ENCODE data around the gene KANSL1L. TPM values are rescaled to one million over a fixed set of nuclear protein-coding genes. Genes with fewer than 3 reads are reported as not detected.

Gene KANSL1L
- polyA plus RNA-seq, 1 of the 3 experiments (the other 2 are of a cell fraction) = 5.5 TPM

- CTCF ChIA-PET = interaction anchor here (0.9 kb wide), 1 partner anchor 51 kb away, joined by 3 read pairs; no protein-coding TSS in a partner anchor
- Histone ChIP-seq H3K9ac (no peak overlapping the region), H3K4me1 (ENCODE audit: control insufficient read depth in 1 of 2, insufficient read depth in 2 of 2, low read depth in 1 of 2, low read length in 1 of 2) (no peaks in the 10 kb centered on the region; a peak in 1 of 4 replicates), H3K27ac (ENCODE audit: low read depth in 2 of 2, low read length in 1 of 2) (no peak overlapping the region), H2AFZ (ENCODE audit: low read depth) (no peak overlapping the region), H3K36me3 (replicated peaks in 1 of 2; ENCODE audit: control insufficient read depth in 1 of 2, insufficient read depth in 2 of 2, low read length in 1 of 2) (peaks cover 20 to 33% of the 10 kb centered on the region in 2 experiments), H3K27me3 (ENCODE audit: insufficient read depth) (no peaks in the 10 kb centered on the region), H3K4me3 (ENCODE audit: low read depth in 2 of 2, low read length in 1 of 2) (no peak overlapping the region), H3K9me2 (no peaks in the 10 kb centered on the region), H3K79me2 (ENCODE audit: insufficient read depth) (no peaks in the 10 kb centered on the region; the same call in 1 of the 2 replicates), H4K20me1 (ENCODE audit: insufficient read depth) (no peaks in the 10 kb centered on the region), H3K9me3 (no peaks in the 10 kb centered on the region), H3F3A (replicated peaks; ENCODE audit: insufficient read depth) (no peaks in the 10 kb centered on the region), H3K4me2 (no peak overlapping the region)
- TF ChIP-seq EZH2phosphoT487 (IDR thresholded peaks at IDR 0.05; ENCODE audit: borderline replicate concordance, low read depth) (no peak), GABPA (IDR thresholded peaks at IDR 0.05; ENCODE audit: low read depth) (no peak), RFX5 (IDR thresholded peaks at IDR 0.05; ENCODE audit: low read length) (no peak), NRF1 (IDR thresholded peaks at IDR 0.05; ENCODE audit: low read depth, low read length) (no peak), SMC3 (IDR thresholded peaks at IDR 0.05; ENCODE audit: low read depth, low read length) (no peak), POLR2AphosphoS5 (IDR thresholded peaks at IDR 0.05; ENCODE audit: low read depth, low read length) (no peak), RCOR1 (IDR thresholded peaks at IDR 0.05; ENCODE audit: low read length) (no peak), IRF3 (IDR thresholded peaks at IDR 0.05; ENCODE audit: low read depth, low read length) (no peak), FOXM1 (IDR thresholded peaks at IDR 0.05; ENCODE audit: low read depth) (no peak), NFIC (IDR thresholded peaks at IDR 0.05; ENCODE audit: borderline replicate concordance) (no peak), GATA2 (CRISPR knock-in tag; IDR thresholded peaks at IDR 0.05) (no peak), ZBTB33 (IDR thresholded peaks at IDR 0.05; ENCODE audit: borderline replicate concordance, low read depth) (no peak), JUND (IDR thresholded peaks at IDR 0.05) (no peak), TCF12 (IDR thresholded peaks at IDR 0.05) (no peak), CHD2 (IDR thresholded peaks at IDR 0.05; ENCODE audit: low read length, partially characterized antibody) (no peak), USF1 (IDR thresholded peaks at IDR 0.05; ENCODE audit: borderline replicate concordance, low read depth) (no peak), MXI1 (IDR thresholded peaks at IDR 0.05; ENCODE audit: low read depth, low read length) (no peak), FOXJ3 (CRISPR knock-in tag; IDR thresholded peaks at IDR 0.05) (no peak), YY1 (IDR thresholded peaks at IDR 0.05; ENCODE audit: low read depth) (no peak)
- POLR2A ChIA-PET = no interaction called here
- DNase-seq = no peak
These were observed 23.6 kb downstream of the KANSL1L start for GRCh38 chr2:210147614-210148013.
